Panc1 (cell line): ENCODE measurements around the gene GNAT1. TPM values are rescaled to one million over a fixed set of nuclear protein-coding genes. Genes with fewer than 3 reads are reported as not detected.

Experiments
- ATAC-seq: fragments of 200-7000 bp; cut with Tn5 transposase; 2 replicates; pipeline ENCODE4 v1.9.1; 2020; ENCODE audit warnings: mild to moderate bottlenecking, moderate library complexity
- BruUV-seq: library from RNA; stranded (reverse); fragments of 400-500 nt; replicated peaks from 2 replicates; lab custom pipeline; 2021; lab: Mats Ljungman, UMichigan
- CTCF ChIA-PET: fragments of 300-600 bp; sonication (Branson Sonifier 250); formaldehyde crosslinking; loops from one replicate; lab custom pipeline; 2022; ENCODE audit warnings: antibody characterized with exemption; lab: Charles Lee
- POLR2A ChIA-PET: fragments of 300-600 bp; sonication (Branson Sonifier 250); formaldehyde crosslinking; loops from one replicate; lab custom pipeline; 2022; ENCODE audit warnings: antibody characterized with exemption; lab: Charles Lee
- DNase-seq: peaks from one replicate; pipeline ENCODE4 v3.0.0-alpha.2; 2010; ENCODE audit warnings: low read depth, low spot score
- H3K27ac ChIP-seq: 2 replicates; pipeline ENCODE4 v1.5.1; 2011; ENCODE audit warnings: mild to moderate bottlenecking, low read length, inconsistent platforms
- H3K27me3 ChIP-seq: fragments of 200-500 bp; sonication (Bioruptor generic); 2 replicates; pipeline ENCODE4 v1.6.0; 2014; ENCODE audit warnings: low read length, inconsistent platforms; ENCODE audit not compliant: control insufficient read depth, insufficient read depth
- H3K36me3 ChIP-seq: fragments of 200-500 bp; sonication (Bioruptor generic); 2 replicates; pipeline ENCODE4 v1.5.1; 2014; ENCODE audit warnings: inconsistent platforms, mild to moderate bottlenecking, low read length, moderate library complexity; ENCODE audit not compliant: control insufficient read depth, insufficient read depth
- H3K4me1 ChIP-seq: 2 replicates; pipeline ENCODE4 v1.5.1; 2011; ENCODE audit warnings: inconsistent platforms, mild to moderate bottlenecking, low read length, moderate library complexity; ENCODE audit not compliant: control insufficient read depth, insufficient read depth
- H3K4me3 ChIP-seq, 2 experiments: 2 replicates each; pipeline ENCODE4 v1.5.1; 2011 to 2012; ENCODE audit warnings: low read depth in 2 of 2, low read length in 2 of 2, mild to moderate bottlenecking in 2 of 2, inconsistent platforms in 1 of 2, moderate library complexity in 1 of 2
- H3K9me3 ChIP-seq: fragments of 200-500 bp; sonication (Bioruptor generic); 2 replicates; pipeline ENCODE4 v1.5.1; 2014; ENCODE audit warnings: low read depth, mild to moderate bottlenecking, inconsistent platforms, low read length, moderate library complexity; ENCODE audit not compliant: control insufficient read depth, insufficient read depth
- POLR2AphosphoS5 ChIP-seq: IDR thresholded peaks from 2 replicates; pipeline ENCODE4 v1.6.1; 2012; ENCODE audit warnings: mild to moderate bottlenecking, low read depth, low read length, moderate library complexity
- TCF7L2 ChIP-seq: IDR thresholded peaks from 2 replicates; pipeline ENCODE4 v1.6.1; 2011; ENCODE audit warnings: mild to moderate bottlenecking, low read depth, low read length, inconsistent platforms
- in situ Hi-C: cut with HindIII; loops from 2 replicates; pipeline ENCODE4 v1.10.0; 2016; ENCODE audit warnings: low sequenced_read_pairs, low pct_unique_long_range_greater_than_20kb
- intact Hi-C: fragments of 100-400 bp; cut with micrococcal nuclease; formaldehyde crosslinking; loops from one replicate; pipeline ENCODE4 v1.10.0; 2022; ENCODE audit not compliant: unreplicated experiment
- total RNA-seq: library from RNA; stranded (reverse); gene quantifications from one replicate; pipeline ENCODE4 v1.2.1, GENCODE V29; 2021; ENCODE audit not compliant: unreplicated experiment
- TF ChIP-seq, protein P1 (sequence below): fragments of 450-650 bp; IDR thresholded peaks from 2 replicates; pipeline ENCODE4 v1.5.1; 2017; ENCODE audit warnings: mild to moderate bottlenecking
- TF ChIP-seq, protein P2 (sequence below), 2 experiments: IDR thresholded peaks; 2 replicates each; pipeline ENCODE4 v1.6.1; 2011 to 2012; ENCODE audit warnings: low read depth in 2 of 2, control low read depth in 1 of 2, low read length in 1 of 2, mild to moderate bottlenecking in 1 of 2, moderate library complexity in 1 of 2; ENCODE audit not compliant: insufficient read depth in 1 of 2

Gene GNAT1
- total RNA-seq, 1 experiment from 2014 or later = not detected

DNA sequence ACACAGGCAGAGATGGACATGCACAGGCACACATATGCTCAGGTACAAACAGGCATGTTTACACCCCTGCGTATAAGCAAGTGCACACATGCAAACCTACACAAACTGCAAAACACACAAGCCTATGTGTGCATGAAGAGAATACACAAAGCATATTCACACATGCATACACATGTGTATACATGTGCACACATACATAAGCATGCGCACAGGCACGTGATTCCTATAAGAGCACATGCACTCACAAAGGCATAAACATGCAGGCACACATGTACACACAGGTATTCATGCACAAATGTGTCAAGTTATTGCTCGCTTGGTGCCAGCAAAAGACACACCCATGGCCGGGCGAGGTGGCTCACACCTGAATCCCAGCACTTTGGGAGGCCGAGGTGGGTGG, 1.4 kb upstream of the GNAT1 start:
- no peak for ATAC-seq
- TF ChIP-seq, protein P1, sequence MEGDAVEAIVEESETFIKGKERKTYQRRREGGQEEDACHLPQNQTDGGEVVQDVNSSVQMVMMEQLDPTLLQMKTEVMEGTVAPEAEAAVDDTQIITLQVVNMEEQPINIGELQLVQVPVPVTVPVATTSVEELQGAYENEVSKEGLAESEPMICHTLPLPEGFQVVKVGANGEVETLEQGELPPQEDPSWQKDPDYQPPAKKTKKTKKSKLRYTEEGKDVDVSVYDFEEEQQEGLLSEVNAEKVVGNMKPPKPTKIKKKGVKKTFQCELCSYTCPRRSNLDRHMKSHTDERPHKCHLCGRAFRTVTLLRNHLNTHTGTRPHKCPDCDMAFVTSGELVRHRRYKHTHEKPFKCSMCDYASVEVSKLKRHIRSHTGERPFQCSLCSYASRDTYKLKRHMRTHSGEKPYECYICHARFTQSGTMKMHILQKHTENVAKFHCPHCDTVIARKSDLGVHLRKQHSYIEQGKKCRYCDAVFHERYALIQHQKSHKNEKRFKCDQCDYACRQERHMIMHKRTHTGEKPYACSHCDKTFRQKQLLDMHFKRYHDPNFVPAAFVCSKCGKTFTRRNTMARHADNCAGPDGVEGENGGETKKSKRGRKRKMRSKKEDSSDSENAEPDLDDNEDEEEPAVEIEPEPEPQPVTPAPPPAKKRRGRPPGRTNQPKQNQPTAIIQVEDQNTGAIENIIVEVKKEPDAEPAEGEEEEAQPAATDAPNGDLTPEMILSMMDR = no peak
- peak; percentile 54; the same call in 1 of the 2 replicates for TF ChIP-seq POLR2AphosphoS5
- H3K4me3 ChIP-seq = no peak overlapping the region
- H3K27me3 ChIP-seq = no peaks in the 10 kb centered on the region
- no peak overlapping the region for H3K27ac ChIP-seq
- no peaks in the 10 kb centered on the region for H3K9me3 ChIP-seq
- peaks cover 28% of the 10 kb centered on the region for H3K4me1 ChIP-seq
- no peak for DNase-seq
- ChIA-PET CTCF (interaction anchor here (0.6 to 1.0 kb wide), 2 partner anchors 17 to 85 kb away, joined by 3 to 6 read pairs; no protein-coding TSS in a partner anchor), POLR2A (interaction anchor here (0.6 kb wide), 1 partner anchor 45 kb away, joined by 4 read pairs; no protein-coding TSS in a partner anchor)
- no peaks in the 10 kb centered on the region; the same call in 1 of the 2 replicates for H3K36me3 ChIP-seq
- no TSS peak for BruUV-seq
- in situ Hi-C loops = no loop called here
- intact Hi-C loops = loop anchor here (1.0 to 10.0 kb wide), 2 partner anchors 69 to 75 kb away; partner anchors contain the start of gene SEMA3B

DNA sequence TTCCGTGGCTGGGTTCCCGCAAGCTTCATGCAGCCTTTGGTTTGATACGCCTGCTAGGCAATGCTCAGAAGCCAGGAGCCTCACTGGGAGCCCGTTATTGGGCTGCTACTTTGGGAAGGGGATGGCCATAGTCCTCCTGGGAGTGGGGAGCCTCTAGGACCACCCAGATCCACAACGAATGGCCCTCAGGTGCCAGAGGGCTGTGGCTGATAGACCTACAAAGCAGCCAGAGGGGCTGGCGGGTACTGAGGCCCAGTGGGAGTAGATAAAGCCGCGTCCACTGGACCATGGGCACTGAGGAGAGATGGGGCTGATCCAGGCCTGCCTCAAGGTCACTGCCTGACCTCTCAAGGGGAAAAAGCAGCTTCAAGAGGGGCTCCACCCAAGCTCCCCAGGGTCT, 714 bp downstream of the GNAT1 start:
- Histone ChIP-seq H3K9me3 (no peaks in the 10 kb centered on the region), H3K36me3 (no peaks in the 10 kb centered on the region), H3K27me3 (no peaks in the 10 kb centered on the region), H3K4me1 (peaks cover 28% of the 10 kb centered on the region), H3K4me3 (no peak overlapping the region), H3K27ac (no peak overlapping the region)
- ATAC-seq (no peak), DNase-seq (no peak)
- BruUV-seq = no TSS peak
- no peak for TF ChIP-seq TCF7L2
- TF ChIP-seq, protein P2, sequence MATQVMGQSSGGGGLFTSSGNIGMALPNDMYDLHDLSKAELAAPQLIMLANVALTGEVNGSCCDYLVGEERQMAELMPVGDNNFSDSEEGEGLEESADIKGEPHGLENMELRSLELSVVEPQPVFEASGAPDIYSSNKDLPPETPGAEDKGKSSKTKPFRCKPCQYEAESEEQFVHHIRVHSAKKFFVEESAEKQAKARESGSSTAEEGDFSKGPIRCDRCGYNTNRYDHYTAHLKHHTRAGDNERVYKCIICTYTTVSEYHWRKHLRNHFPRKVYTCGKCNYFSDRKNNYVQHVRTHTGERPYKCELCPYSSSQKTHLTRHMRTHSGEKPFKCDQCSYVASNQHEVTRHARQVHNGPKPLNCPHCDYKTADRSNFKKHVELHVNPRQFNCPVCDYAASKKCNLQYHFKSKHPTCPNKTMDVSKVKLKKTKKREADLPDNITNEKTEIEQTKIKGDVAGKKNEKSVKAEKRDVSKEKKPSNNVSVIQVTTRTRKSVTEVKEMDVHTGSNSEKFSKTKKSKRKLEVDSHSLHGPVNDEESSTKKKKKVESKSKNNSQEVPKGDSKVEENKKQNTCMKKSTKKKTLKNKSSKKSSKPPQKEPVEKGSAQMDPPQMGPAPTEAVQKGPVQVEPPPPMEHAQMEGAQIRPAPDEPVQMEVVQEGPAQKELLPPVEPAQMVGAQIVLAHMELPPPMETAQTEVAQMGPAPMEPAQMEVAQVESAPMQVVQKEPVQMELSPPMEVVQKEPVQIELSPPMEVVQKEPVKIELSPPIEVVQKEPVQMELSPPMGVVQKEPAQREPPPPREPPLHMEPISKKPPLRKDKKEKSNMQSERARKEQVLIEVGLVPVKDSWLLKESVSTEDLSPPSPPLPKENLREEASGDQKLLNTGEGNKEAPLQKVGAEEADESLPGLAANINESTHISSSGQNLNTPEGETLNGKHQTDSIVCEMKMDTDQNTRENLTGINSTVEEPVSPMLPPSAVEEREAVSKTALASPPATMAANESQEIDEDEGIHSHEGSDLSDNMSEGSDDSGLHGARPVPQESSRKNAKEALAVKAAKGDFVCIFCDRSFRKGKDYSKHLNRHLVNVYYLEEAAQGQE (IDR thresholded peaks at IDR 0.05; ENCODE audit: insufficient read depth in 1 of 2, low read depth in 2 of 2, low read length in 1 of 2) = no peak
- ChIA-PET CTCF (interaction anchor here (0.8 kb wide), 1 partner anchor 44 kb away, joined by 4 read pairs; the partner anchor contains the start of gene GNAI2), POLR2A (interaction anchor here (0.6 kb wide), 1 partner anchor 45 kb away, joined by 15 read pairs; no protein-coding TSS in a partner anchor)
- in situ Hi-C loops (no loop called here), intact Hi-C loops (loop anchor here (1.0 to 10.0 kb wide), 2 partner anchors 34 to 73 kb away; partner anchors contain the start of gene SEMA3B)

DNA sequence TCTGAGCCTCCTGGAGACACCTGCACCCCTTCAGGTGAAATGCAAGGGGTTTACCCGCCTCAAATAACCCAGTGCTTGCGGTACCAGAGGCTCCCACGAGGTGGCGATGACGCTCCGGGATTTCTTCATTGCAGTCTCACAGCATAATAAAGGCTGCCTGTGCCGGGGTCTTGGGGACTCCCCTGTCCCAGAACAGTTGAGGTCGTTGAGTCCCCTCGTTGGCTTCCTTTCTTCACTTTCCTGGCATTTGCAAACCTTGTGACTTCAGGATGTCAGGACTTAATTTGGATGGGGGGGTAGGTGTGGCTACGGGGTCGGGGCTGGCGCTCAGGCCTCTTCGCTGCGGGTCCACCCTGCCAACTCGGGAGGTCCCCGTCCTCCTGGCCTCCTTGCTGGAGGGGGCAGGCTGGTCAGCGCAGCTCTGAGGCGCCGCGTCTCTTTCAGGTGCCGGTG, 1.3 kb downstream of the GNAT1 start:
- ATAC-seq = peak; percentile 49; the same call in 1 of the 2 replicates
- Histone ChIP-seq H3K36me3 (no peaks in the 10 kb centered on the region), H3K27ac (no peak overlapping the region), H3K27me3 (no peaks in the 10 kb centered on the region), H3K9me3 (no peaks in the 10 kb centered on the region), H3K4me3 (no peak overlapping the region), H3K4me1 (peaks cover 28% of the 10 kb centered on the region)
- CTCF ChIA-PET = interaction anchor here (0.8 kb wide), 1 partner anchor 43 kb away, joined by 4 read pairs; the partner anchor contains the start of gene GNAI2
- peak; percentile 47 for DNase-seq
- POLR2A ChIA-PET = no interaction called here
- TF ChIP-seq, protein P1 = peak; percentile 89
- TF ChIP-seq POLR2AphosphoS5 = no peak
- intact Hi-C loops = loop anchor here (1.0 to 10.0 kb wide), 2 partner anchors 34 to 72 kb away; partner anchors contain the start of gene SEMA3B
- BruUV-seq = no TSS peak
- in situ Hi-C loops = no loop called here
